Epithelial cell of esophagus (primary cell): Measurements from ENCODE around the gene NHSL1.

ENCODE experiments used
- DNase-seq: peaks from one replicate; pipeline ENCODE4 v3.0.0; 2010; ENCODE audit warnings: low read depth
- H3K4me3 ChIP-seq: 2 replicates; pipeline ENCODE4 v1.5.1; 2011; ENCODE audit warnings: mild to moderate bottlenecking, low read length, control low read depth
- CTCF ChIP-seq: IDR thresholded peaks from 2 replicates; pipeline ENCODE4 v1.5.1; 2011; ENCODE audit warnings: low read depth, mild to moderate bottlenecking, low read length, control low read depth, inconsistent platforms; ENCODE audit not compliant: insufficient read depth; ENCODE audit errors: missing control alignments

Gene NHSL1

GRCh38 chr6:138404666-138405337, 94.5 kb downstream of the NHSL1 start:
- no peak for TF ChIP-seq CTCF
- peak; percentile 23 for DNase-seq

GRCh38 chr6:138403801-138404665, 95.3 kb downstream of the NHSL1 start, which contains the start of gene HEBP2:
Gene HEBP2, plus strand, starts transcription at chr6:138404223. Its CDS starts 273 bp downstream, at chr6:138404496.
- DNase-seq: peak; percentile 97
- TF ChIP-seq CTCF: no peak
- H3K4me3 ChIP-seq: peak within 1 kb of the TSS; percentile 89

More at GRCh38 chr6:138404666-138405337, 94.5 kb downstream of the NHSL1 start:
- peak overlapping the region; percentile 89 for H3K4me3 ChIP-seq

- no peak for DNase-seq
These were observed 95.9 kb downstream of the NHSL1 start for GRCh38 chr6:138403324-138403800.

GRCh38 chr6:138402838-138403187, 96.5 kb downstream of the NHSL1 start:
- no peak for TF ChIP-seq CTCF
- DNase-seq: no peak
- H3K4me3 ChIP-seq: no peak overlapping the region

More at GRCh38 chr6:138403324-138403800, 95.9 kb downstream of the NHSL1 start:
- H3K4me3 ChIP-seq: peak overlapping the region; percentile 68
- TF ChIP-seq CTCF: no peak

- no peak for DNase-seq
- H3K4me3 ChIP-seq: no peak overlapping the region
- no peak for TF ChIP-seq CTCF
These were observed 97.1 kb downstream of the NHSL1 start for GRCh38 chr6:138401960-138402837.

GRCh38 chr6:138400326-138400725, 99.0 kb downstream of the NHSL1 start:
- no peak for DNase-seq

More at GRCh38 chr6:138400326-138400725, 99.0 kb downstream of the NHSL1 start:
- no peak overlapping the region for H3K4me3 ChIP-seq
- TF ChIP-seq CTCF: no peak
